ENCODE measurements around the gene MCRS1. TPM values are rescaled to one million over a fixed set of nuclear protein-coding genes. Genes with fewer than 3 reads are reported as not detected.
A peak's percentile ranks its signal among the peaks of the same experiment; 100 is the strongest.

The MCRS1 gene
- polyA plus RNA-seq, 10 donors = 45.8 to 61.2 (median 55.2) TPM

DNA sequence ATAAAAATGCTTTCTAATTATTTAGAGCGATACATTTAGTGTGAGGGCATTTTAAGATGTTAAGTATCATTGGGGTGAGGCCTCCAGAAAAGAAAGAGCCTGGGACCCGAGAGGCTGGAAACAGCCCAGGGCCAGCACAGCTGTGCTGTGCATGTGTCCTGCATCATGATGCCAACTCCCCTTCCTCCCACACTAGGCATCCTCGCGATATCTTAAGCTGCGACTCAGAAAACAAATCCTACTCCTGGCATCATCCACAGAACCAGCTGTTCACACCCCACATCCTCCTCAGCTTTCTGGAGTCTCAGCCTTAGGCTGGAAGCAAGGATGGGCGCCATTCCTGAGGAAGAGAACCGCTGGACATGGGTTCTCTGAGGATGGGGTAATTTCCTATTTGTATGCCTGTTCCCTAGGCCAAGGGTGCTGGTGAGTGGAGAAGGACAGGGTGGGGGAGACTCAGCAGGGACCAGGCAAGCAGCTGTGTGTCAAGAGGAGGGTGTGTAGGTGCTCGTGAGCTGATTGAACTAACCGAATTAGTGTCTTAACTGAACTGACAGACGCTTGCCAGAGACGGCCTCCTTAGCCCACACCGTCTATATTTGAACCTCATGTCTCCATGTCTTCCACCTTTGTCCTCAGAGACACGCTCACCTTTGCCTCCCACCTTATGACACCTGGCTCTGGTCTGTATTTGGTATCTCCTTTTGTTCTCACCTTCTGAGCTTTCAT lies 15.6 kb upstream of the MCRS1 start:
- DNase-seq = peak in 2 of 3 donors; percentile 72 to 88

DNA sequence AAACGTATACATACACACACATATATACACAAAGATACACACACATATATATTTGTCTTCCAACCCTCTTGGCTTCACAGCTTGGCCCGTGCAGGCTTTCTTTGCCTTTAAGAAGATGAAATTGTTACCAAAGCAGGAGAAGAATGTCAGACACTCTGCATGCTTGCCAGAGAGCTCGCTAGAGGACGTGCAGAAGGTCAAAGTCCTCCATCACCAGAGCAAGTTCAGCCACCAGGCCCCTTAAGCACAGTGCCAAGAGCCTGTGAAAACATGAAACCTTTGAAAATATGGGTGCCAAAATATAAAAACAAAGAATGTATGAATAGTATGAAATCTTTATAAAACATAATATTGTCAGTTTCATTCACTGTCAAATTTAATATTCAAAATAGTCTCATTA lies 14.9 kb upstream of the MCRS1 start:
- peak in 2 of 3 donors; percentile 58 to 80 for DNase-seq

GRCh38 chr12:49582201-49582600 lies 14.3 kb upstream of the MCRS1 start:
- DNase-seq = no peak

DNA sequence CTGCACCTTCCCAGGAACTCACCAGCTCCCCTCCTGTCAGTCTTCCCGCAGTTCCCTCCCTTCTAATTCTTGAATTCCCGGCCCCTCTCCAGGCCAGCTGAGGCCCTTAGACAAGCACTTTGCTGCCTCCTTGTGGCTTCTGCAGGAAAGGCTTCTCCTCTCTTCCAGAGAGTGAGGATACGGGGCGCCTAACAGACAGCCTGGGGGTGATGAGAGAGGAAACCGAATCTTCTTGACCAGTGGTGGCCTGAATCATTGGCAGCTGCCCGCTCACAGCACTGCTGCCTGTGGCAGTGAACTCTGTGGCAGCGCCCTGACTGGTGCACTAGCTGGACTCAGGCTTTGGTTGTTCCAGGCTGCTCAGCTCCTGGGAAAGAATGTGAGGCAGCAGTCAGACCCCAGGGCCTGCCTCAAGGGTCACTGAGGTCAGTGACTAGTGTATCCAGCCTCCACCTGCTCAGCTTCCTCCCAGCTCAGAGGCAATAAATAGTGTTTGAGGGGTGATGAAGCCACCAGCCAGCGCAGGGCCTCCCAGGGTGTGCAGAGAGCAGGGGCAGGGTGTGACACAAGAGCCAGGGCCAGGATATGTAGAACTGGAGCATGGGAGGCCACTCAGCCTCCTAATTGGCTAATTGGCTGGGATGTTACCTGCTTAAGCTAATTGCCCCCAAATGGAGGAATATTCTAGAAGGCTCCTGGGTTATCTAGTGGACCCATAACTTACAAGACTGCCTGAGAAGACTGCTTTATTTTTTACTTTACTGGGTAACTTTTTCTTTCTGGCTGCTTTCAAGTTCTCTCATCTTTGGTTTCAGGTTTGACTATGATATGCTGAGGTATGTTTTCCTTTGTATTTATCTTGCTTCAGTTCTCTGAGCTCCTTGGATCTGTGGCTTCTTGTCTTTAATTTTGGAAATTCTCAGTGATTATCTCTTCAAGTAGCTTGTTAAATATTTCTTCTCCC lies 12.9 kb upstream of the MCRS1 start:
- DNase-seq = peak; percentile 80 to 89 (median 83)

GRCh38 chr12:49578471-49579112 lies 10.7 kb upstream of the MCRS1 start:
- DNase-seq = no peak

GRCh38 chr12:49577589-49578315 lies 9.8 kb upstream of the MCRS1 start:
- DNase-seq = no peak

DNA sequence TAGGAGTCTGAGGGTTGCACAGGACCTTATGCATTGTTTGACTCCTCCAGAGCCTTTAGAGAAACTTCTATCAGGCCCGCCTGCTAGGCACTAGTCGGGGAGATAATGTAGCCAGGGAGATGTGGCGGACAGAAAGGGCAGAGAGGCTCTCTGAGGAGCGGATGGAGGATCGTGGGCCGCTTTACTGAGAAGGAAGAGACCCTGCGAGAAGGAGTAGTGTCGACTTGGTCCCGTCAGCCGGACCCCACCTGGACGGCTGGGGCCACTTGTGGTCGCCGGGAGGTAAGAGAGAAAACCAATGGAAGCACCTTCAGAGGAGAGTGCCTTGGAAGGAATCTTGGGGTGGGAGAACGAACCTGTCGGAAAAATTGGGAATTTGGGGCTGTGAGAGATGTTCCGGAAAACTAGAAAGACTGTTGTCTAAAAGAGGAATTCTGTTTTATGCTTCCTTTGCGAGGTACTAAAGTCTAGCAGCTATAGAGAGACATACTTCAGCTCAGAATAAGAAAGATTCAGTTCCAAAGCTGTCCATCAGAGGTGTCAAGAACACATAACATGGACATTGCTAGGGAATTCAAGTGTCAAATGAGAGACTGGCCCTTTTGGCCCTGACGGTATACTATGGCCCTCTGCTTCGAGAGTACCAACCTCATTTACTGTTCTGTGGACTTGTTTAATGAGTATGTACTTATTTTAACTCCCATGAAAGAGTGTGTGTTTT lies 660 bp upstream of the MCRS1 start:
- no peak for DNase-seq

- DNase-seq = peak in 1 of 3 donors; percentile 34
Observed at GRCh38 chr12:49567302-49567610, 686 bp downstream of the MCRS1 start.

- DNase-seq = no peak
Observed at GRCh38 chr12:49566361-49566760, 1.6 kb downstream of the MCRS1 start.

- DNase-seq = no peak
Observed at GRCh38 chr12:49565406-49566265, 2.3 kb downstream of the MCRS1 start.

DNA sequence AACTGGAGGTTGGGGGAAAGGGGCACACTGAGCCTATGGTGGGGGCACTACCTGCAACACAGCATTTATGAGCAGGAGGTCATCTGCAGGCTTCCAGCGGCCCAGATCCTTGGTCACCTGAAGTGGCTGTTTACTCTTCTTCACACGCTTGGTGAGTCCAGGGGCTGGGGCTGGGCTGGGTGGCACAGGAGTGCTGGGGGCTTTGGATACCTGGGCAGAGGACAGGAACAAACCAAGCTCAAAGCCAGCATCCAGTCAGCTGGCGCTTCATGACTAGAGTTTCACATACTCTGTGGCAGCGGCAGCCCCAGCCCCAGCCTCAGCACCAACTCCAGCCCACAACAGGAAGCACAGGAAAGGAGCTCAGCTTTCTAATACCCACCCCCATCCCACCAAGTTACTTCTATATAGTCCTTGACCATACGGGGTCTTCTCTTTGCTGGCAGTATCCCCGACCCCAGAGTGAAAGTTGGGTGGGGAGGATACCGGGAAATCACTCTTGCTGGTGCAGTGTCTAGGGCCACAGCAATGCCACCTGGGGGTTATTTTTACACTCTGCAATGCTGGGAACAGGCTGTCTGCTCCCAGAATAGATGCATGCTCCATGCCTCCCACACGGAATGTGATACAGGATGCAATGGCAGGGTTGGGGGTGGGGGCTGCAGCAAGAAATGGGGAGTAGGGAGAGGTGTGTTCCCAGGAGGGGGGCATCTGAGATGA lies 3.1 kb downstream of the MCRS1 start:
- DNase-seq = no peak

DNA sequence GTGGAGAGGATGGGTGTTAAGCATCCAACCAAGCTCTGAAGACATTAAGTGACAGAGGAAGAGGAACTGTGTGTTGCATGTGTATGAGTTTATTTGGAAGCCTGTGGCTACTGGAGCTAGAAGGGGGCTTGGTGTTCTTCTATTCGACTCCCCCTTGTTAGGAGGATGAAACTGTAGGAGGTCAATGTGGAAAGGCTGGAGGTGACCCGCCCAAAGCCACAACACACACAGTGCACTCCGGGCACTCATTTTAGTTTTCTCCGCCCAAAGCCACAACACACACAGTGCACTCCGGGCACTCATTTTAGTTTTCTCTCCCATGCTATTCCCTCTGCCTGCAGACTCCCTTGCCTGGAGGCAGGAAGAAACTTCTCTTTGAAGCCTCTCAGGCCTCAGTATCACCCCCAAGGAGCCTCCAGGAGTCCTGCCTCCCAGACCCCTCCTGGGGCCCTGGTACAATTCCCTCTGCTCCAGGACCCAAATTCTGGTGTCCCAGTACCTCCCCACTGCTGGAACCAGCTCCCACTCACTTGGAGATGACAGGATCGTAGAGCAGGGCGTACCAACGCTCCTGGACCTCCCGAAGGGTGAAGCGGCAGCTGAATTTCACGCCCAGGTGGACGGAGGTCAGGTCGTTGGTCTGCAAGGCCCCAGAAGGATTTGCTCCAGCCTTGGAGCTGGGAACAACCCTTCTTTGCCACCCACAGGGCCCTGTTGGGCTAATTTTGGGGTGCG lies 3.8 kb downstream of the MCRS1 start:
- DNase-seq = no peak

GRCh38 chr12:49562831-49563230 lies 5.1 kb downstream of the MCRS1 start:
- no peak for DNase-seq

- DNase-seq = no peak
Observed at GRCh38 chr12:49562233-49562632, 5.7 kb downstream of the MCRS1 start.

- no peak for DNase-seq
Observed at GRCh38 chr12:49560695-49561094, 7.2 kb downstream of the MCRS1 start.

DNA sequence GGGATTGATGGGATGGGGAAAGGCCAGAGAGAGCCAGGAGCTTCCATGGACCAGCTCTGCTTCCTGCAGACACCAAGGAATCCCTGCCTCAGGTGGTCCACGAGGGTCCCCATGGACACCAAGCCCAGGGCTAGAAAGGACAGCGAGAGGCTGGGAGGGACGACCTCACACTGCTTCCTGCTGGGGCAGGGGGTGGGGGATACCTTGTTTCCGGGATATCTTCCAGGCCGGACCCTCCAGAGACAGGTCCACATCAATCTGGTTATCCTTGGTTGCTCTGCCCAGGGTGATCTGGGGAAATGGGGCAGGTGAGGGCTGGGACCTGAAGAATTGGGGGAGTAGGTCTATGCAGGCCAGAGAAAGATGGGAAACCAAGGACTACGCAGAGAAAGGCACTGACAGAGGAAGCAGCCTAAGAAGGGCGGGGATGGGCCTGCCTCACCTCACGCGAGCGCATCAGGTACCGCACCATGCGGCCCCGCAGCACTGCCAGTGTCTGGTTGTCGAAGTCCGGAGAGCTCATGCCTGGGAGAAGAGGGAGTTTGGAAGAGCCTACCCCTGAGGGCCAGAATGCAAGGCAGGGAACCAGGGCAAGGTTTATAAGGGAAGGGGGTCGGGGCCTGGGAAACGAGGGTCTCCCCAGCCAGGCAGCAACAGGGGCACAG lies 8.8 kb downstream of the MCRS1 start:
- no peak for DNase-seq

DNA sequence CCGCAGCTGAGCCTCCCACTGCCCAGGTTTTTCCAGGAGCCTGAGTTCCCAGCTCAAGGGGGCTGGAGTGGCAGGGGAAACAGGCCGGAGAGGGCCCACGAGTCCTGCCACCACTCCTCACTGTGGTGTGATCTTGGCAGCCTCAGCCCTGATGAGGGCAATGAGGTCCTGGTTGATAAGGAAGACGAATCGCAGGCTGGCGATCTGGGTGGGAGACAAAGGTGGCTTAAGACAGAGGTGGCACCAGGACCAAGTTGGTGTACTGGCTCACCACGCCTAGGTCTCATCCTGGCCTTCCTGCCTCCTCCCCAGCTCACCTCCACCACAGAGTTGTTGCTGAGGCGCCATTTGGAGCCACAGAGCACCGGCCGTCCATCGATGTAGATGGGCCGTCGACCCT lies 9.4 kb downstream of the MCRS1 start:
- DNase-seq = no peak

DNA sequence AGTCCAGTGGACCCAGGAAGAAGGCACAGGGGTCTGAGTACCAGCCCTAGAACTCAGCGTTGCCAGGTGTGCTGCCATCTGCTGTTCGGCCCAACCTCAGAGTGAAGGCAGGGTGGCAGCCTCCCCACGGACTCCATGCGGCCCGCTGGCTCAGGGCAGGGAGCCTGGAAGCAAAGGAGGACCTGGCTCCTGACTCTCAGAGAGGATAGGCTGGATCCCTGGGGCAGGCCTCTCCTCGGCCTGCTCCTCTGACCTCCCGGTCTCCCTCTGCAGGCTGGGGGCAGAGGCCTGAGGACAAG lies 10.1 kb downstream of the MCRS1 start:
- DNase-seq = no peak
